GM12801 (cell line): ENCODE measurements around the gene BMP8B.

Experiments
- CTCF ChIP-seq: IDR thresholded peaks from one replicate; pipeline ENCODE4 v1.5.1; 2011; ENCODE audit warnings: control low read depth; ENCODE audit not compliant: insufficient read length; ENCODE audit errors: extremely low read depth

Gene BMP8B

DNA sequence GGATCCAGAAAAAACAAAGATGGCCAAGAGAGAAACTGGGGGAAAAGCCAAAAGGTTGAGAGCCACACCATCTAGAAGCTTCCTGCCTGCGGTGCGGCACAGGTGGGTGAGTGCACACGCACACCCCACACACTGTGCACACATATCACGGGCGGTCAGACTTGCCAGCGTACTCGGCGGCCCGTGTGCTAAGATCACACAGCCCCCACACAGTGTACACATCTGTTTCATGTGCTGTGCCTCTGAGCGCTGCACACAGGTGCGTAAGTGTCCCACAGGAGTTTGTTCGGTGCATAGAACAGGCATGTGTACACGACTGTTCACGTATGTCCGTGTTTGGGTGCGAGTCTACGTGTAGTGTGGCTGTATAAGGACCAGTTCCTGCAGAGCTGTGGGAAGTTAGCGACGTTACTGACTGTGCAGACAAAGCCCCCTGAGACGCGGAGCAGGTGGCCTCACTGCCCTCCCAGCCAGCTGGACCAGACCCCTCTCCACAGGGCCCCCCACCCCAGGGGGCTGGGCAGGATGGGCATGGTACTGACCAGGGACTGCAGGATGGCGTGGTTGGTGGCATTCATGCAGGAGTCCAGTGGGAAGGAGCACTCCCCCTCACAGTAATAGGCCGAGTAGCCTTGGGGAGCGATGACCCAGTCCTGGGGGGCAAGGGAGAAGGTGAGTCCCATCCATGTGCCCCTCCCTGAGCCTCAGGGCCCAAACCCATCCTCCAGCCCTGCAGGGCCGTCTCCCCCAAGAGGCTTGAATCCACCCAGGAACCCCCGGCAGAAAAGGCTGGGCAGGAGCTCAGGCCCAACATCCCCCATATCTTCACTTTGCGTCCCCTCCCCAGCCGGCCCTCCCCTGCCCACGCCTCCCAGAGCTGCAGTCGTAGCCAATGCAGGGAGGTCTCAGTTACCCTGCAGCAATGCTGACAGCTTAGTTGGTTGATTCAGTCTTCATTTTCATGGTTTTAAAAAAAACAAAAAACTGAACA lies 25.8 kb downstream of the BMP8B start:
- TF ChIP-seq CTCF: no peak

- no peak for TF ChIP-seq CTCF
Observed at GRCh38 chr1:39761557-39762260, 27.0 kb downstream of the BMP8B start.

GRCh38 chr1:39761016-39761415 lies 27.6 kb downstream of the BMP8B start:
- no peak for TF ChIP-seq CTCF

DNA sequence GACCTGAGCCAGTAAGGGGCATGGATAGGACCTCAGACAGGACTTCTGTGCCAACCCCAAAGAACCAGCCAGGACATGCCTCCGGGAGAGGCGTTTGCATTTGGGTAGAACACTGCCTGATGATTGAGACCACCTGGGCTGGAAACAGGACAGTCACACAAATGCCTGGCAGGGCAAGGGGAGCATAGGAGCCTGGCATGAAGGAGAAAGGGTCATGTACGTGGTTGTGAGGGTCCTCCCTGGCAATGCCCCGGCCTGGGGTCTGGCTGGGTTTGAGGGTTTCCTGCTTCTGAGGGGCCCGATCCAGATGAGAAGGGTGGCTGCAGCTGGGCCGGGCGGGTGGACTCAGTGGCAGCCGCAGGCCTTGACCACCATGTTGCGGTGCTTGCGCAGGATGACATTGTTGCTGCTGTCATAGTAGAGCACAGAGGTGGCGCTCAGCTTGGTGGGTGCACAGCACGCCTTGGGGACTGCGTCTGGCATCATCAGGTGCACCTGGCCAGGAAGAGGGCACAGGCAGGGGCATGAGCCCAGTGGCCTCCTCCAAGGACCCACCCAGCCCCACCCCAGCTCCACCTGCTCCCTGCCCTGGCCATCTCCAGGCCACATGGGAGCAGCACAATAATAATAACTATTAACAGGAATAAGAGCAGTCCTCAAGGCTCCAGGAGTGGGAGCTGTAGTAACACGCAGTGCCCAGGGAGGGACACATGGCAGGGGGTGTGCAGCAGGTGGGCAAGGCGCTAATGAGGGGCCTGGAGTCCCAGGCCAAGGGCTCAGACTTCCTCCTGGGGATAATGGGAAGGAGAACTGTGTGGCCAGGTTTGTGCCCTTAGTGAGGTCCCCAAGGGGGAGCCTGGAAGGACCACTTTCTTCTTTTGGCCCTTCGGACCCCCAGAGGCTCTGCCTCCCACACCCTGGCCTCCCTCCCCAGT lies 28.3 kb downstream of the BMP8B start:
- TF ChIP-seq CTCF: no peak

- no peak for TF ChIP-seq CTCF
Observed at GRCh38 chr1:39759436-39759726, 29.3 kb downstream of the BMP8B start.

DNA sequence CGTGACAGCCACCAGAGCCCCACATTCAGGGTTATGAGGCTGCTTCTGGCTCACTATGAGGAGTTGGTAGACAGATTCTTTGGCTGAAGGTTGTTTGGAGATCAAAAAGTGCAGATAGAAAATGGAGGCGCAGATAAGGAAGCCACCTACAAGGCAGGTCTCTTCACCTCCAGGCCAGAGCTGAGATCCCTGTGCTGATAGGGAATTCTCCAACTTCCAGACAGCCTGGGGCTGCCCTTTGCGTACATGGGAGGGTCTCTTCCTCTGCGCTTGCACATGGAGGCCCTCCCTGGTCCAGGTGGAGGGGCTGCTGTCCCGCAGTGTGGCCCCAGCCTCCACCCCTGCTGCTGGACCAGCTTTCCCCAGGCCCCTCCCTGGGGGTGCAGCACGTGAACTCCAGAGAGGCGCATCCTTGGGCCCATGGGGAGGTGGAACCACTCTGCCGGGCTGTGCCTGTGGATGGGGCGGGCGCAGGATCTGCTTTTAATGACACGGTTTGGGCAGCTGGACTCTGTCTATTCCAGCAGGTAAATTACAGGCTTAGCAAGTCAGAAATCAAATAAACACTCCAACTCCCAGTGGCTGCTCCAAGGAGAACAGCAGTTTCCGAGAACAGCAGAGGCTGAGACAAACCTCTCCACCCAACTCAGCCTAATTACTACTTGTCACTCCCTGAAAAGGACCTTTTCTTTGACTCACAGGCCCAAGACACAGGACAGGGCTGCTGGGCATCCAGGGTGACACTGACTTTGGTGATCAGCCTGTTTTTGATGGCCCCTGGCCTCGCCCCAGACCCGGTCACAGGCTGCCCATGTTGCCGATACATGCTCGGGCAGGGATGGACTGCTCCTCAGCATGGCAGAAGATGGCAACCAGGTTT lies 29.9 kb downstream of the BMP8B start:
- no peak for TF ChIP-seq CTCF
